WTC11 (cell line): ENCODE data around the gene HAPLN3.

ENCODE experiments used
- CBFB ChIP-seq: sonication (generic); formaldehyde crosslinking; IDR thresholded peaks from 2 replicates; pipeline ENCODE4 v1.8.1; 2022; ENCODE audit warnings: mild to moderate bottlenecking, low read depth, missing genetic modification reagents
- SMAD3 ChIP-seq: sonication (generic); formaldehyde crosslinking; IDR thresholded peaks from 2 replicates; pipeline ENCODE4 v1.8.0; 2022; ENCODE audit warnings: missing genetic modification reagents, mild to moderate bottlenecking, borderline replicate concordance
- ZNF416 ChIP-seq: fragments of 250-450 bp; sonication (Bioruptor Pico); IDR thresholded peaks from 2 replicates; pipeline ENCODE4 v1.9.0; 2021; ENCODE audit warnings: mild to moderate bottlenecking, inconsistent platforms
- TF ChIP-seq, protein P1 (sequence below): sonication (generic); formaldehyde crosslinking; IDR thresholded peaks from 2 replicates; pipeline ENCODE4 v1.8.0; 2023; ENCODE audit warnings: mild to moderate bottlenecking, missing genetic modification reagents
- TF ChIP-seq, protein P2 (sequence below): fragments of 200-600 bp; IDR thresholded peaks from 2 replicates; pipeline ENCODE4 v1.8.0; 2022; ENCODE audit warnings: antibody characterized with exemption
- TF ChIP-seq, protein P3 (sequence below): sonication (generic); formaldehyde crosslinking; IDR thresholded peaks from 2 replicates; pipeline ENCODE4 v1.8.1; 2022; ENCODE audit warnings: mild to moderate bottlenecking, missing genetic modification reagents, moderate library complexity, borderline replicate concordance

DNA sequence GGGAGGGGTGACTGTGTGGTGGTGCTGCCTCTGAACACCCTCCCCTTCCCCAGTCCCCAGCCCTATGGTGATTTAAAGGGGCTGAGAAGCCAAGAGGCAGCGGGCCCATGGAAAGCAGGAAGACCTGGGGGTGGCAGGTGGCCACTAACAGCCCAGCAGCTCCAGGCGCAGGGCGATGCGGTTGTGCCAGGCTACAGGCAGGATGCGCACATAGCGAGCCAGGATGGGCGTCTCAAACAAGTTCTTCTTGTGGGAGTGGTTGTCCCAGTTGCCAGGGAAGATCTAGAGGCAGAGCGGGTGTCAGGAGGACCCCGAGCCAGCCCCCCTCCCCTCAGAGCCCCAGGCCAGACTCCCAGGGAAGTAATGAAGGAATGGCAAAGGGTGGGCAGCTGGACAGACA lies 3.9 kb upstream of the HAPLN3 start:
- TF ChIP-seq, protein P1, sequence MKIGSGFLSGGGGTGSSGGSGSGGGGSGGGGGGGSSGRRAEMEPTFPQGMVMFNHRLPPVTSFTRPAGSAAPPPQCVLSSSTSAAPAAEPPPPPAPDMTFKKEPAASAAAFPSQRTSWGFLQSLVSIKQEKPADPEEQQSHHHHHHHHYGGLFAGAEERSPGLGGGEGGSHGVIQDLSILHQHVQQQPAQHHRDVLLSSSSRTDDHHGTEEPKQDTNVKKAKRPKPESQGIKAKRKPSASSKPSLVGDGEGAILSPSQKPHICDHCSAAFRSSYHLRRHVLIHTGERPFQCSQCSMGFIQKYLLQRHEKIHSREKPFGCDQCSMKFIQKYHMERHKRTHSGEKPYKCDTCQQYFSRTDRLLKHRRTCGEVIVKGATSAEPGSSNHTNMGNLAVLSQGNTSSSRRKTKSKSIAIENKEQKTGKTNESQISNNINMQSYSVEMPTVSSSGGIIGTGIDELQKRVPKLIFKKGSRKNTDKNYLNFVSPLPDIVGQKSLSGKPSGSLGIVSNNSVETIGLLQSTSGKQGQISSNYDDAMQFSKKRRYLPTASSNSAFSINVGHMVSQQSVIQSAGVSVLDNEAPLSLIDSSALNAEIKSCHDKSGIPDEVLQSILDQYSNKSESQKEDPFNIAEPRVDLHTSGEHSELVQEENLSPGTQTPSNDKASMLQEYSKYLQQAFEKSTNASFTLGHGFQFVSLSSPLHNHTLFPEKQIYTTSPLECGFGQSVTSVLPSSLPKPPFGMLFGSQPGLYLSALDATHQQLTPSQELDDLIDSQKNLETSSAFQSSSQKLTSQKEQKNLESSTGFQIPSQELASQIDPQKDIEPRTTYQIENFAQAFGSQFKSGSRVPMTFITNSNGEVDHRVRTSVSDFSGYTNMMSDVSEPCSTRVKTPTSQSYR = no peak
- TF ChIP-seq, protein P2, sequence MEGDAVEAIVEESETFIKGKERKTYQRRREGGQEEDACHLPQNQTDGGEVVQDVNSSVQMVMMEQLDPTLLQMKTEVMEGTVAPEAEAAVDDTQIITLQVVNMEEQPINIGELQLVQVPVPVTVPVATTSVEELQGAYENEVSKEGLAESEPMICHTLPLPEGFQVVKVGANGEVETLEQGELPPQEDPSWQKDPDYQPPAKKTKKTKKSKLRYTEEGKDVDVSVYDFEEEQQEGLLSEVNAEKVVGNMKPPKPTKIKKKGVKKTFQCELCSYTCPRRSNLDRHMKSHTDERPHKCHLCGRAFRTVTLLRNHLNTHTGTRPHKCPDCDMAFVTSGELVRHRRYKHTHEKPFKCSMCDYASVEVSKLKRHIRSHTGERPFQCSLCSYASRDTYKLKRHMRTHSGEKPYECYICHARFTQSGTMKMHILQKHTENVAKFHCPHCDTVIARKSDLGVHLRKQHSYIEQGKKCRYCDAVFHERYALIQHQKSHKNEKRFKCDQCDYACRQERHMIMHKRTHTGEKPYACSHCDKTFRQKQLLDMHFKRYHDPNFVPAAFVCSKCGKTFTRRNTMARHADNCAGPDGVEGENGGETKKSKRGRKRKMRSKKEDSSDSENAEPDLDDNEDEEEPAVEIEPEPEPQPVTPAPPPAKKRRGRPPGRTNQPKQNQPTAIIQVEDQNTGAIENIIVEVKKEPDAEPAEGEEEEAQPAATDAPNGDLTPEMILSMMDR = no peak
- no peak for TF ChIP-seq CBFB (CRISPR knock-in tag)
- TF ChIP-seq SMAD3 (CRISPR knock-in tag) = no peak
- TF ChIP-seq, protein P3, sequence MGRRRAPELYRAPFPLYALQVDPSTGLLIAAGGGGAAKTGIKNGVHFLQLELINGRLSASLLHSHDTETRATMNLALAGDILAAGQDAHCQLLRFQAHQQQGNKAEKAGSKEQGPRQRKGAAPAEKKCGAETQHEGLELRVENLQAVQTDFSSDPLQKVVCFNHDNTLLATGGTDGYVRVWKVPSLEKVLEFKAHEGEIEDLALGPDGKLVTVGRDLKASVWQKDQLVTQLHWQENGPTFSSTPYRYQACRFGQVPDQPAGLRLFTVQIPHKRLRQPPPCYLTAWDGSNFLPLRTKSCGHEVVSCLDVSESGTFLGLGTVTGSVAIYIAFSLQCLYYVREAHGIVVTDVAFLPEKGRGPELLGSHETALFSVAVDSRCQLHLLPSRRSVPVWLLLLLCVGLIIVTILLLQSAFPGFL = no peak
- no peak for TF ChIP-seq ZNF416 (CRISPR knock-in tag)
